ENCODE data around the gene KIF1B.
"Not testable (repeated sequence)": the region's sequence is repeated elsewhere in the genome, so short reads cannot be mapped to it uniquely, and the experiment has no call there.

KIF1B gene

GRCh38 chr1:10200620-10201019 is 9.8 kb upstream of the KIF1B start (continued):
- no peak for TF ChIP-seq SALL2 (tag by site-specific recombination; IDR thresholded peaks at IDR 0.05; ENCODE audit: borderline replicate concordance)
- no peak for TF ChIP-seq SP2 (tag by site-specific recombination; IDR thresholded peaks at IDR 0.05)
- TF ChIP-seq, protein P1, sequence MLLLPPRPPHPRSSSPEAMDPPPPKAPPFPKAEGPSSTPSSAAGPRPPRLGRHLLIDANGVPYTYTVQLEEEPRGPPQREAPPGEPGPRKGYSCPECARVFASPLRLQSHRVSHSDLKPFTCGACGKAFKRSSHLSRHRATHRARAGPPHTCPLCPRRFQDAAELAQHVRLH (tag by site-specific recombination; IDR thresholded peaks at IDR 0.05), result no peak

DNA sequence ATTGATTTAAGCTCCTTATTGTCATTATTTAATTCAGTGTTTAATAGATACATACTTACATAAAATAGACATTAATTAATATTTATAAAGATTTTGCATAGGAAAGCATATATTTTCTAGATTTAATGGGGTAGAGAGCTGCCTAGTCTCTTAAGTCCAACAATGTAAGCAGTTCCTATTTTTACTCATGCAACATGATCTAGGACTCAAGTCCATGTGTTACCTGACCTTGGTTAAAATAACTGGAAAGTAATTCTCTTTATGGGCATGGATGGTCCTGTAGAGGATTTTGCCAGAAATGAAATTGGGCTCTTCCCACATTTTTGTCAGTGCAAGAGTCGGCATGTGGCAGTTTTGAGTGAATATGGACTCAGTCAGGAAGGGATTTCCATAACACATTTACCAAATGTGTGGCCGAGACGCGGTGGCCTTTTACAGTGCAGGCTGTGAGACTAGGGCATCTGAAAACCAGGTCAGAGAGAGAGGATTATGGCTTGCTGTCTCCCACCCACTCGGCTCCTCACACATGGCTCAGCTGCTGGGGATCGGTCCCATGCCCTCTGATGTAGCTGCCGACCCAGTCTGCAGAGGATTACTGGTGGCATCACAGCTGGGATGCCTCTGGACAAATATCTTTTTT is 6.2 kb upstream of the KIF1B start:
- no peaks in the 10 kb centered on the region for H3K9me3 ChIP-seq (ENCODE audit: control insufficient read depth, insufficient read depth, low read depth, low read length)
- no peaks in the 10 kb centered on the region for H3K4me1 ChIP-seq (ENCODE audit: control insufficient read depth, insufficient read depth, low read length)
- H3K27ac ChIP-seq (ENCODE audit: extremely low read depth, low read depth, low read length), result no peak overlapping the region
- ChIA-PET CTCF (interaction anchor here (0.7 kb wide), 1 partner anchor 74 kb away, joined by 3 read pairs; no protein-coding TSS in a partner anchor), POLR2A (no interaction called here)
- TF ChIP-seq ZNF600 (tag by site-specific recombination; IDR thresholded peaks at IDR 0.05) (peak; percentile 73), MEIS1 (CRISPR knock-in tag; IDR thresholded peaks at IDR 0.05; ENCODE audit: borderline replicate concordance) (no peak)
- no peaks in the 10 kb centered on the region for H3K36me3 ChIP-seq (ENCODE audit: control insufficient read depth in 2 of 2, insufficient read depth in 1 of 2, low read length in 2 of 2)
- no peak overlapping the region for H3K4me3 ChIP-seq (ENCODE audit: low read depth, low read length)

- H3K27ac ChIP-seq (ENCODE audit: extremely low read depth, low read depth, low read length); POLR2A ChIA-PET; H3K4me1 ChIP-seq (ENCODE audit: control insufficient read depth, insufficient read depth, low read length); H3K36me3 ChIP-seq (ENCODE audit: control insufficient read depth in 2 of 2, insufficient read depth in 1 of 2, low read length in 2 of 2); H3K4me3 ChIP-seq (ENCODE audit: low read depth, low read length); H3K9me3 ChIP-seq (ENCODE audit: control insufficient read depth, insufficient read depth, low read depth, low read length): not testable (repeated sequence)
- CTCF ChIA-PET, result interaction anchor here (0.6 kb wide), 1 partner anchor 265 kb away, joined by 5 read pairs; no protein-coding TSS in a partner anchor
- peak; percentile 49 for TF ChIP-seq ZNF121 (tag by site-specific recombination; IDR thresholded peaks at IDR 0.05)
Observed at GRCh38 chr1:10205206-10205605, 5.2 kb upstream of the KIF1B start.

- ChIA-PET CTCF (interaction anchor here (0.6 to 3.4 kb wide), 3 partner anchors 42 to 131 kb away, joined by 3 to 25 read pairs (median 3); no protein-coding TSS in a partner anchor), POLR2A (no interaction called here)
Observed at GRCh38 chr1:10207810-10208209, 2.6 kb upstream of the KIF1B start.

DNA sequence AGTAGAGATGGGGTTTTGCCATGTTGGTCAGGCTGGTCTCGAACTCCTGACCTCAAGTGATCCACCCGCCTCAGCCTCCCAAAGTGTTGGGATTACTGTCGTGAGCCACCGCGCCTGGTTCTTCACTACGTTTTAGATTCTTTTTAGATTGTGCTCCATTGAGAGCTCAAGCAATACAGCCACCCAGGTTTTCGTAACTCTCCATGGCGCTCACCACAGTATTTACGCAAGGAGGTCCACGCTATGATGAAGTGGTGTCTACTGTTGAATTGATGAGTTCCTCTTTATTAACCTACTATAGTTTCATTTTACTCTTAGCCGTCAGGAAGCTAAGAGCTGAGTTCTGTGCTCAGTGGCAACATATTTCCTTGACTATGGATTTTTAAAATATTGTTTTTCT is 1.8 kb upstream of the KIF1B start:
- POLR2A ChIA-PET, result interaction anchor here (1.8 to 2.6 kb wide), 2 partner anchors 175 to 265 kb away, joined by 6 to 13 read pairs; partner anchors contain the start of genes LZIC, NMNAT1 and UBE4B
- H3K9me3 ChIP-seq (ENCODE audit: control insufficient read depth, insufficient read depth, low read depth, low read length), result no peaks in the 10 kb centered on the region
- no peak overlapping the region for H3K27ac ChIP-seq (ENCODE audit: extremely low read depth, low read depth, low read length)
- CTCF ChIA-PET, result interaction anchor here (0.6 to 3.4 kb wide), 8 partner anchors 11 to 130 kb away, joined by 3 to 25 read pairs (median 3); no protein-coding TSS in a partner anchor
- H3K36me3 ChIP-seq (ENCODE audit: control insufficient read depth in 2 of 2, insufficient read depth in 1 of 2, low read length in 2 of 2), result no peaks in the 10 kb centered on the region
- H3K4me1 ChIP-seq (ENCODE audit: control insufficient read depth, insufficient read depth, low read length), result peaks cover 11% of the 10 kb centered on the region
- H3K4me3 ChIP-seq (ENCODE audit: low read depth, low read length), result no peak overlapping the region
- TF ChIP-seq HIC1 (tag by site-specific recombination; IDR thresholded peaks at IDR 0.05) (no peak), ZNF423 (tag by site-specific recombination; IDR thresholded peaks at IDR 0.05) (no peak), ZNF610 (tag by site-specific recombination; IDR thresholded peaks at IDR 0.05; ENCODE audit: borderline replicate concordance) (no peak), ZNF302 (tag by site-specific recombination; IDR thresholded peaks at IDR 0.05; ENCODE audit: low read depth) (no peak), ZNF2 (tag by site-specific recombination; IDR thresholded peaks at IDR 0.05) (no peak), ZNF311 (tag by site-specific recombination; IDR thresholded peaks at IDR 0.05; ENCODE audit: borderline replicate concordance) (no peak), ZNF776 (tag by site-specific recombination; IDR thresholded peaks at IDR 0.05; ENCODE audit: borderline replicate concordance) (no peak), YY2 (tag by site-specific recombination; IDR thresholded peaks at IDR 0.05) (no peak), ZBTB17 (tag by site-specific recombination; IDR thresholded peaks at IDR 0.05) (no peak)
- TF ChIP-seq, protein P2, sequence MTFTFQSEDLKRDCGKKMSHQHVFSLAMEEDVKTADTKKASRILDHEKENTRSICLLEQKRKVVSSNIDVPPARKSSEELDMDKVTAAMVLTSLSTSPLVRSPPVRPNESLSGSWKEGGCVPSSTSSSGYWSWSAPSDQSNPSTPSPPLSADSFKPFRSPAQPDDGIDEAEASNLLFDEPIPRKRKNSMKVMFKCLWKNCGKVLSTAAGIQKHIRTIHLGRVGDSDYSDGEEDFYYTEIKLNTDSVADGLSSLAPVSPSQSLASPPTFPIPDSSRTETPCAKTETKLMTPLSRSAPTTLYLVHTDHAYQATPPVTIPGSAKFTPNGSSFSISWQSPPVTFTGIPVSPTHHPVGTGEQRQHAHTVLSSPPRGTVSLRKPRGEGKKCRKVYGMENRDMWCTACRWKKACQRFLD (tag by site-specific recombination; IDR thresholded peaks at IDR 0.05), result no peak
- TF ChIP-seq, protein P3, sequence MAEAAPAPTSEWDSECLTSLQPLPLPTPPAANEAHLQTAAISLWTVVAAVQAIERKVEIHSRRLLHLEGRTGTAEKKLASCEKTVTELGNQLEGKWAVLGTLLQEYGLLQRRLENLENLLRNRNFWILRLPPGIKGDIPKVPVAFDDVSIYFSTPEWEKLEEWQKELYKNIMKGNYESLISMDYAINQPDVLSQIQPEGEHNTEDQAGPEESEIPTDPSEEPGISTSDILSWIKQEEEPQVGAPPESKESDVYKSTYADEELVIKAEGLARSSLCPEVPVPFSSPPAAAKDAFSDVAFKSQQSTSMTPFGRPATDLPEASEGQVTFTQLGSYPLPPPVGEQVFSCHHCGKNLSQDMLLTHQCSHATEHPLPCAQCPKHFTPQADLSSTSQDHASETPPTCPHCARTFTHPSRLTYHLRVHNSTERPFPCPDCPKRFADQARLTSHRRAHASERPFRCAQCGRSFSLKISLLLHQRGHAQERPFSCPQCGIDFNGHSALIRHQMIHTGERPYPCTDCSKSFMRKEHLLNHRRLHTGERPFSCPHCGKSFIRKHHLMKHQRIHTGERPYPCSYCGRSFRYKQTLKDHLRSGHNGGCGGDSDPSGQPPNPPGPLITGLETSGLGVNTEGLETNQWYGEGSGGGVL (tag by site-specific recombination; IDR thresholded peaks at IDR 0.05), result no peak

More at GRCh38 chr1:10207810-10208209, 2.6 kb upstream of the KIF1B start:
- Histone ChIP-seq H3K4me1 (ENCODE audit: control insufficient read depth, insufficient read depth, low read length) (peaks cover 4% of the 10 kb centered on the region), H3K9me3 (ENCODE audit: control insufficient read depth, insufficient read depth, low read depth, low read length) (no peaks in the 10 kb centered on the region), H3K27ac (ENCODE audit: extremely low read depth, low read depth, low read length) (no peak overlapping the region), H3K4me3 (ENCODE audit: low read depth, low read length) (no peak overlapping the region), H3K36me3 (ENCODE audit: control insufficient read depth in 2 of 2, insufficient read depth in 1 of 2, low read length in 2 of 2) (no peaks in the 10 kb centered on the region)
- TF ChIP-seq, protein P4, sequence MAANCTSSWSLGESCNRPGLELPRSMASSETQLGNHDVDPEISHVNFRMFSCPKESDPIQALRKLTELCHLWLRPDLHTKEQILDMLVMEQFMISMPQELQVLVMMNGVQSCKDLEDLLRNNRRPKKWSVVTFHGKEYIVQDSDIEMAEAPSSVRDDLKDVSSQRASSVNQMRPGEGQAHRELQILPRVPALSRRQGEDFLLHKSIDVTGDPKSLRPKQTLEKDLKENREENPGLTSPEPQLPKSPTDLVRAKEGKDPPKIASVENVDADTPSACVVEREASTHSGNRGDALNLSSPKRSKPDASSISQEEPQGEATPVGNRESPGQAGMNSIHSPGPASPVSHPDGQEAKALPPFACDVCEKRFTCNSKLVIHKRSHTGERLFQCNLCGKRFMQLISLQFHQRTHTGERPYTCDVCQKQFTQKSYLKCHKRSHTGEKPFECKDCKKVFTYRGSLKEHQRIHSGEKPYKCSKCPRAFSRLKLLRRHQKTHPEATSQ (tag by site-specific recombination; IDR thresholded peaks at IDR 0.05), result no peak
- no peak for TF ChIP-seq ZNF211 (tag by site-specific recombination; IDR thresholded peaks at IDR 0.05; ENCODE audit: low read depth)
- TF ChIP-seq SP2 (tag by site-specific recombination; IDR thresholded peaks at IDR 0.05), result no peak
